SK-N-SH treated with all-trans-retinoic acid at 6 μM for 48 hours (cell line): ENCODE results near the gene CDC42EP1.

Experiments used
- GLIS3 ChIP-seq: fragments of 250-450 bp; sonication (Bioruptor Pico); IDR thresholded peaks from 2 replicates; pipeline ENCODE4 v1.5.0; 2020; ENCODE audit warnings: mild to moderate bottlenecking, moderate library complexity
- ISL1 ChIP-seq: fragments of 250-450 bp; sonication (Bioruptor Pico); IDR thresholded peaks from 2 replicates; pipeline ENCODE4 v2.1.2; 2022; ENCODE audit warnings: mild to moderate bottlenecking, moderate library complexity
- RARB ChIP-seq: fragments of 250-450 bp; sonication (Bioruptor Pico); IDR thresholded peaks from 2 replicates; pipeline ENCODE4 v1.8.0; 2021; ENCODE audit warnings: mild to moderate bottlenecking, moderate library complexity
- ZFP3 ChIP-seq: fragments of 250-450 bp; sonication (Bioruptor Pico); IDR thresholded peaks from 2 replicates; pipeline ENCODE4 v1.5.0; 2020; ENCODE audit warnings: mild to moderate bottlenecking, moderate library complexity
- ZFP30 ChIP-seq: fragments of 450-650 bp; formaldehyde crosslinking; IDR thresholded peaks from 2 replicates; pipeline ENCODE4 v1.5.0; 2022; ENCODE audit warnings: mild to moderate bottlenecking, moderate library complexity
- TF ChIP-seq, protein P1 (sequence below): fragments of 250-450 bp; sonication (Bioruptor Pico); IDR thresholded peaks from 2 replicates; pipeline ENCODE4 v1.5.1; 2020; ENCODE audit warnings: low read depth, mild to moderate bottlenecking, moderate library complexity
- TF ChIP-seq, protein P2 (sequence below): fragments of 250-450 bp; sonication (Bioruptor Pico); IDR thresholded peaks from 2 replicates; pipeline ENCODE4 v1.8.0; 2020; ENCODE audit warnings: mild to moderate bottlenecking, moderate library complexity, borderline replicate concordance
- TF ChIP-seq, protein P3 (sequence below): fragments of 250-450 bp; sonication (Bioruptor Pico); IDR thresholded peaks from 2 replicates; pipeline ENCODE4 v1.8.0; 2021; ENCODE audit warnings: low read depth, mild to moderate bottlenecking, moderate library complexity, borderline replicate concordance
- TF ChIP-seq, protein P4 (sequence below): fragments of 250-450 bp; sonication (Bioruptor Pico); IDR thresholded peaks from 2 replicates; pipeline ENCODE4 v1.5.1; 2021; ENCODE audit warnings: mild to moderate bottlenecking, moderate library complexity

DNA sequence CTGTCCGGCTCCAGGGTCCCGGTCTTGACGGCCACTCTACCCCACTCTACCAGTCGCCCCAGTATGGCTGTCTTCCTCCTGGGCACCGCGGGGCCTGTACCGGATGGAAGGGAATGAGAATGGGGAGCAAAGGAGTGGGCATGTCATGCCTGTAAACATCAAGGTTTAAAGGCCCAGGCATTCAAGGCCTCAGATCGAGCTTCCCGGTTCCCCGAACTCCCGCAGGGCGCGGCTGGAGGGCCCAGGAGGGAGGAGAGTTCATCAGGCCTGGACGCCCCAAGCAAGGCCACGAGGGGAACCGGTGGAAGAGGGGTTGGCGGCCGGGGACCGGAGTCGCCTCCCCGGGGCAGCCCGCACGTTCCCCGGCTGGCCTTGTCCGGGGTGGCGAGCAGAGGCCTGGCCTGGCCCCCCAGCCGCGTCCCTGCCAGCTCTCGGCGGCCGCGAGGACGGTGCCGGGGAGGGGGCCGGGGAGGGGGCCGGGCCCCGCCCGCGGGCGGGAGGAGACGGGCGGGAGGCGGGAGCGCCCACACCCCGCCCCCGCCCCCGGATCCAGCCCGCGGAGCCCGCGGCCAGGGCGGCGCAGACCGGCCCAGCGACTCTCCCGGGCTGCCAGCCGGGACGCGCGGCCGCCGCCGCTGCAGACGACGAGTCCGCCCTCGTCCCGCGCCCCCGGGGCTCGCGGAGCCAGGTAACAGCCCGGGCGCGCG lies at the start of gene CDC42EP1:
- TF ChIP-seq, protein P1, sequence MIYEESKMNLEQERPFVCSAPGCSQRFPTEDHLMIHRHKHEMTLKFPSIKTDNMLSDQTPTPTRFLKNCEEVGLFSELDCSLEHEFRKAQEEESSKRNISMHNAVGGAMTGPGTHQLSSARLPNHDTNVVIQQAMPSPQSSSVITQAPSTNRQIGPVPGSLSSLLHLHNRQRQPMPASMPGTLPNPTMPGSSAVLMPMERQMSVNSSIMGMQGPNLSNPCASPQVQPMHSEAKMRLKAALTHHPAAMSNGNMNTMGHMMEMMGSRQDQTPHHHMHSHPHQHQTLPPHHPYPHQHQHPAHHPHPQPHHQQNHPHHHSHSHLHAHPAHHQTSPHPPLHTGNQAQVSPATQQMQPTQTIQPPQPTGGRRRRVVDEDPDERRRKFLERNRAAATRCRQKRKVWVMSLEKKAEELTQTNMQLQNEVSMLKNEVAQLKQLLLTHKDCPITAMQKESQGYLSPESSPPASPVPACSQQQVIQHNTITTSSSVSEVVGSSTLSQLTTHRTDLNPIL (CRISPR knock-in tag): no peak
- TF ChIP-seq, protein P2, sequence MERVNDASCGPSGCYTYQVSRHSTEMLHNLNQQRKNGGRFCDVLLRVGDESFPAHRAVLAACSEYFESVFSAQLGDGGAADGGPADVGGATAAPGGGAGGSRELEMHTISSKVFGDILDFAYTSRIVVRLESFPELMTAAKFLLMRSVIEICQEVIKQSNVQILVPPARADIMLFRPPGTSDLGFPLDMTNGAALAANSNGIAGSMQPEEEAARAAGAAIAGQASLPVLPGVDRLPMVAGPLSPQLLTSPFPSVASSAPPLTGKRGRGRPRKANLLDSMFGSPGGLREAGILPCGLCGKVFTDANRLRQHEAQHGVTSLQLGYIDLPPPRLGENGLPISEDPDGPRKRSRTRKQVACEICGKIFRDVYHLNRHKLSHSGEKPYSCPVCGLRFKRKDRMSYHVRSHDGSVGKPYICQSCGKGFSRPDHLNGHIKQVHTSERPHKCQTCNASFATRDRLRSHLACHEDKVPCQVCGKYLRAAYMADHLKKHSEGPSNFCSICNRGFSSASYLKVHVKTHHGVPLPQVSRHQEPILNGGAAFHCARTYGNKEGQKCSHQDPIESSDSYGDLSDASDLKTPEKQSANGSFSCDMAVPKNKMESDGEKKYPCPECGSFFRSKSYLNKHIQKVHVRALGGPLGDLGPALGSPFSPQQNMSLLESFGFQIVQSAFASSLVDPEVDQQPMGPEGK (CRISPR knock-in tag): no peak
- TF ChIP-seq, protein P3, sequence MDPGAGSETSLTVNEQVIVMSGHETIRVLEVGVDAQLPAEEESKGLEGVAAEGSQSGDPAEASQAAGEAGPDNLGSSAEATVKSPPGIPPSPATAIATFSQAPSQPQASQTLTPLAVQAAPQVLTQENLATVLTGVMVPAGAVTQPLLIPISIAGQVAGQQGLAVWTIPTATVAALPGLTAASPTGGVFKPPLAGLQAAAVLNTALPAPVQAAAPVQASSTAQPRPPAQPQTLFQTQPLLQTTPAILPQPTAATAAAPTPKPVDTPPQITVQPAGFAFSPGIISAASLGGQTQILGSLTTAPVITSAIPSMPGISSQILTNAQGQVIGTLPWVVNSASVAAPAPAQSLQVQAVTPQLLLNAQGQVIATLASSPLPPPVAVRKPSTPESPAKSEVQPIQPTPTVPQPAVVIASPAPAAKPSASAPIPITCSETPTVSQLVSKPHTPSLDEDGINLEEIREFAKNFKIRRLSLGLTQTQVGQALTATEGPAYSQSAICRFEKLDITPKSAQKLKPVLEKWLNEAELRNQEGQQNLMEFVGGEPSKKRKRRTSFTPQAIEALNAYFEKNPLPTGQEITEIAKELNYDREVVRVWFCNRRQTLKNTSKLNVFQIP (CRISPR knock-in tag): no peak
- TF ChIP-seq ISL1 (CRISPR knock-in tag) (no peak), ZFP3 (no peak), GLIS3 (CRISPR knock-in tag) (no peak), ZFP30 (CRISPR knock-in tag) (no peak), RARB (CRISPR knock-in tag) (no peak)
- TF ChIP-seq, protein P4, sequence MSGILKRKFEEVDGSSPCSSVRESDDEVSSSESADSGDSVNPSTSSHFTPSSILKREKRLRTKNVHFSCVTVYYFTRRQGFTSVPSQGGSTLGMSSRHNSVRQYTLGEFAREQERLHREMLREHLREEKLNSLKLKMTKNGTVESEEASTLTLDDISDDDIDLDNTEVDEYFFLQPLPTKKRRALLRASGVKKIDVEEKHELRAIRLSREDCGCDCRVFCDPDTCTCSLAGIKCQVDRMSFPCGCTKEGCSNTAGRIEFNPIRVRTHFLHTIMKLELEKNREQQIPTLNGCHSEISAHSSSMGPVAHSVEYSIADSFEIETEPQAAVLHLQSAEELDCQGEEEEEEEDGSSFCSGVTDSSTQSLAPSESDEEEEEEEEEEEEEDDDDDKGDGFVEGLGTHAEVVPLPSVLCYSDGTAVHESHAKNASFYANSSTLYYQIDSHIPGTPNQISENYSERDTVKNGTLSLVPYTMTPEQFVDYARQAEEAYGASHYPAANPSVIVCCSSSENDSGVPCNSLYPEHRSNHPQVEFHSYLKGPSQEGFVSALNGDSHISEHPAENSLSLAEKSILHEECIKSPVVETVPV: no peak
